Activated T-helper 2 cell treated with anti-CD3 and anti-CD28 coated beads, Interferon-gamma antibody, Interleukin-2, Interleukin-4, amounts not matched to agents 10 μg/mL and 5 μg/mL and 100 μg/mL, durations not matched to agents 14 hours and 24 hours and 36 hours (primary cell): ENCODE results near the gene COL13A1. TPM values are rescaled to one million over a fixed set of nuclear protein-coding genes. Genes with fewer than 3 reads are reported as not detected.

Source experiments
- DNase-seq: peaks from one replicate; pipeline ENCODE4 v3.0.0; 2021; ENCODE audit warnings: low spot score
- H3K27ac Mint-ChIP-seq: one replicate; pipeline ENCODE4 v1.8.0; 2021; ENCODE audit warnings: mixed read lengths
- H3K27me3 Mint-ChIP-seq: one replicate; pipeline ENCODE4 v1.8.0; 2021; ENCODE audit warnings: low read depth, mixed read lengths
- H3K36me3 Mint-ChIP-seq: one replicate; pipeline ENCODE4 v1.8.0; 2021; ENCODE audit warnings: low read depth, mixed read lengths
- H3K4me1 Mint-ChIP-seq: one replicate; pipeline ENCODE4 v1.8.0; 2021; ENCODE audit warnings: low read depth, mixed read lengths
- H3K4me3 Mint-ChIP-seq: one replicate; pipeline ENCODE4 v1.8.0; 2021; ENCODE audit warnings: low read depth, mild to moderate bottlenecking, moderate library complexity, mixed read lengths
- H3K9me3 Mint-ChIP-seq: one replicate; pipeline ENCODE4 v1.8.0; 2021; ENCODE audit warnings: mixed read lengths
- intact Hi-C: fragments of 100-400 bp; cut with micrococcal nuclease; formaldehyde crosslinking; loops from one replicate; pipeline ENCODE4 v1.15.1; 2023
- total RNA-seq: library from RNA; stranded (reverse); gene quantifications from 2 replicates; pipeline ENCODE4 v1.2.3, GENCODE V29; 2022

Gene COL13A1
- total RNA-seq, 1 donor from 2014 or later, result not detected

- Mint-ChIP-seq H3K36me3 (no peaks in the 10 kb centered on the region), H3K27ac (no peak overlapping the region), H3K4me1 (no peaks in the 10 kb centered on the region), H3K9me3 (no peaks in the 10 kb centered on the region), H3K27me3 (peaks cover 3% of the 10 kb centered on the region), H3K4me3 (no peak overlapping the region)
- no peak for DNase-seq
- intact Hi-C loops, result no loop called here
These were observed 150.5 kb downstream of the COL13A1 start for GRCh38 chr10:69952069-69952800.

GRCh38 chr10:69952821-69953221 lies 151.1 kb downstream of the COL13A1 start:
- Mint-ChIP-seq H3K27me3 (peaks cover 3% of the 10 kb centered on the region), H3K4me3 (no peak overlapping the region), H3K4me1 (no peaks in the 10 kb centered on the region), H3K36me3 (no peaks in the 10 kb centered on the region), H3K9me3 (no peaks in the 10 kb centered on the region), H3K27ac (no peak overlapping the region)
- intact Hi-C loops, result no loop called here
- no peak for DNase-seq

- DNase-seq, result no peak
- Mint-ChIP-seq H3K27ac (no peak overlapping the region), H3K36me3 (no peaks in the 10 kb centered on the region), H3K4me3 (no peak overlapping the region), H3K9me3 (no peaks in the 10 kb centered on the region), H3K27me3 (peaks cover 5% of the 10 kb centered on the region), H3K4me1 (no peaks in the 10 kb centered on the region)
- intact Hi-C loops, result no loop called here
These were observed 152.1 kb downstream of the COL13A1 start for GRCh38 chr10:69953851-69954250.

- no peak for DNase-seq
- Mint-ChIP-seq H3K4me3 (no peak overlapping the region), H3K36me3 (no peaks in the 10 kb centered on the region), H3K27me3 (peaks cover 8% of the 10 kb centered on the region), H3K9me3 (no peaks in the 10 kb centered on the region), H3K4me1 (no peaks in the 10 kb centered on the region), H3K27ac (no peak overlapping the region)
- intact Hi-C loops, result no loop called here
These were observed 153.6 kb downstream of the COL13A1 start for GRCh38 chr10:69955211-69955805.

GRCh38 chr10:69955897-69956740 lies 154.4 kb downstream of the COL13A1 start:
- intact Hi-C loops, result no loop called here
- Mint-ChIP-seq H3K27ac (no peak overlapping the region), H3K4me3 (no peak overlapping the region), H3K4me1 (no peaks in the 10 kb centered on the region), H3K27me3 (peaks cover 9% of the 10 kb centered on the region), H3K36me3 (no peaks in the 10 kb centered on the region), H3K9me3 (no peaks in the 10 kb centered on the region)
- no peak for DNase-seq

GRCh38 chr10:69956741-69957230 lies 155.1 kb downstream of the COL13A1 start:
- Mint-ChIP-seq H3K36me3 (no peaks in the 10 kb centered on the region), H3K27ac (no peak overlapping the region), H3K4me1 (no peaks in the 10 kb centered on the region), H3K27me3 (peaks cover 11% of the 10 kb centered on the region), H3K9me3 (no peaks in the 10 kb centered on the region), H3K4me3 (no peak overlapping the region)
- no peak for DNase-seq
- intact Hi-C loops, result no loop called here

- H3K9me3 Mint-ChIP-seq, result no peaks in the 10 kb centered on the region
- no peak overlapping the region for H3K27ac Mint-ChIP-seq
- H3K4me3 Mint-ChIP-seq, result no peak overlapping the region
- no peaks in the 10 kb centered on the region for H3K4me1 Mint-ChIP-seq
- H3K36me3 Mint-ChIP-seq, result no peaks in the 10 kb centered on the region
- intact Hi-C loops, result no loop called here
- H3K27me3 Mint-ChIP-seq, result peaks cover 10% of the 10 kb centered on the region
- no peak for DNase-seq
These were observed 155.7 kb downstream of the COL13A1 start for GRCh38 chr10:69957241-69957885.

GRCh38 chr10:69957886-69958555 lies 156.3 kb downstream of the COL13A1 start:
- Mint-ChIP-seq H3K4me1 (no peaks in the 10 kb centered on the region), H3K36me3 (no peaks in the 10 kb centered on the region), H3K4me3 (no peak overlapping the region), H3K27ac (no peak overlapping the region), H3K9me3 (no peaks in the 10 kb centered on the region), H3K27me3 (peaks cover 10% of the 10 kb centered on the region)
- intact Hi-C loops, result no loop called here
- DNase-seq, result no peak

GRCh38 chr10:69958556-69958902 lies 156.8 kb downstream of the COL13A1 start:
- no peak for DNase-seq
- Mint-ChIP-seq H3K4me3 (no peak overlapping the region), H3K27me3 (peaks cover 10% of the 10 kb centered on the region), H3K36me3 (no peaks in the 10 kb centered on the region), H3K9me3 (no peaks in the 10 kb centered on the region), H3K4me1 (no peaks in the 10 kb centered on the region), H3K27ac (no peak overlapping the region)
- intact Hi-C loops, result no loop called here

- H3K27me3 Mint-ChIP-seq, result peaks cover 10% of the 10 kb centered on the region
- H3K9me3 Mint-ChIP-seq, result no peaks in the 10 kb centered on the region
- intact Hi-C loops, result no loop called here
- no peaks in the 10 kb centered on the region for H3K4me1 Mint-ChIP-seq
- DNase-seq, result no peak
- no peak overlapping the region for H3K27ac Mint-ChIP-seq
- no peaks in the 10 kb centered on the region for H3K36me3 Mint-ChIP-seq
- H3K4me3 Mint-ChIP-seq, result no peak overlapping the region
These were observed 158.2 kb downstream of the COL13A1 start for GRCh38 chr10:69959911-69960310.

GRCh38 chr10:69960606-69960987 lies 158.9 kb downstream of the COL13A1 start:
- H3K27me3 Mint-ChIP-seq, result peaks cover 10% of the 10 kb centered on the region
- intact Hi-C loops, result no loop called here
- H3K4me1 Mint-ChIP-seq, result no peaks in the 10 kb centered on the region
- no peak overlapping the region for H3K4me3 Mint-ChIP-seq
- no peak for DNase-seq
- no peak overlapping the region for H3K27ac Mint-ChIP-seq
- H3K9me3 Mint-ChIP-seq, result no peaks in the 10 kb centered on the region
- H3K36me3 Mint-ChIP-seq, result no peaks in the 10 kb centered on the region
